ENCODE measurements around the gene DDN. TPM values are rescaled to one million over a fixed set of nuclear protein-coding genes. Genes with fewer than 3 reads are reported as not detected.

Gene DDN
- total RNA-seq, 1 experiment from 2014 or later: 0.50 TPM

Small RNA genes lying within 50 kb of the gene (small RNA-seq; reads per million reads assigned to genes)
- 0 reads per million in 2 experiments for gene RNU6-940P

Other genes starting within 250 kb of the DDN start
- 8.0 and 8.8 TPM in 2 replicates for gene ADCY6, start 210.3 kb downstream of the DDN start, total RNA-seq (2014; rRNA removed; shearing (Covaris generic))
- 6.3 and 6.6 TPM in 2 replicates for gene CACNB3, start 180.9 kb downstream of the DDN start, total RNA-seq (2014; rRNA removed; shearing (Covaris generic))
- gene DDX23, start 147.2 kb downstream of the DDN start, total RNA-seq (2014; rRNA removed; shearing (Covaris generic)): 67.8 and 68.6 TPM in 2 replicates
- gene RND1, start 133.5 kb downstream of the DDN start, total RNA-seq (2014; rRNA removed; shearing (Covaris generic)): 0.17 TPM in 1 of 2 replicates, not detected in the other
- 47.1 and 54.6 TPM in 2 replicates for gene FKBP11, start 73.9 kb downstream of the DDN start, total RNA-seq (2014; rRNA removed; shearing (Covaris generic))
- gene ARF3, start 41.9 kb downstream of the DDN start, total RNA-seq (2014; rRNA removed; shearing (Covaris generic)): 45.5 and 50.8 TPM in 2 replicates
- 3.9 and 4.5 TPM in 2 replicates for gene WNT10B, start 27.6 kb downstream of the DDN start, total RNA-seq (2014; rRNA removed; shearing (Covaris generic))
- not detected in 2 replicates for gene WNT1, start 21.1 kb downstream of the DDN start, total RNA-seq (2014; rRNA removed; shearing (Covaris generic))
- 90.7 and 92.8 TPM in 2 replicates for gene PRKAG1, start 19.4 kb upstream of the DDN start, total RNA-seq (2014; rRNA removed; shearing (Covaris generic))
- 19.1 and 21.0 TPM in 2 replicates for gene KMT2D, start 61.4 kb upstream of the DDN start, total RNA-seq (2014; rRNA removed; shearing (Covaris generic))
- 3.6 and 5.1 TPM in 2 replicates for gene RHEBL1, start 70.6 kb upstream of the DDN start, total RNA-seq (2014; rRNA removed; shearing (Covaris generic))
- 0.07 TPM in 1 of 2 replicates, not detected in the other for gene DHH, start 95.4 kb upstream of the DDN start, total RNA-seq (2014; rRNA removed; shearing (Covaris generic))
- 34.0 and 35.6 TPM in 2 replicates for gene LMBR1L, start 111.5 kb upstream of the DDN start, total RNA-seq (2014; rRNA removed; shearing (Covaris generic))
- gene TUBA1B, start 132.0 kb upstream of the DDN start, total RNA-seq (2014; rRNA removed; shearing (Covaris generic)): 1,553 and 1,790 TPM in 2 replicates
- 216 and 232 TPM in 2 replicates for gene TUBA1A, start 189.7 kb upstream of the DDN start, total RNA-seq (2014; rRNA removed; shearing (Covaris generic))